HepG2 (cell line): ENCODE measurements around the gene PPP2R5C. TPM values are rescaled to one million over a fixed set of nuclear protein-coding genes. Genes with fewer than 3 reads are reported as not detected.

ENCODE experiments used
- CREB1 ChIP-seq, 2 experiments: fragments of 450-650 bp in 1 of 2; IDR thresholded peaks; 2 replicates each; pipeline ENCODE4 v1.6.1; 2016 to 2017; ENCODE audit warnings: control low read depth in 1 of 2, mild to moderate bottlenecking in 1 of 2, missing compliant biosample characterization in 1 of 2, missing genetic modification characterization in 1 of 2
- ETV5 ChIP-seq: IDR thresholded peaks from 2 replicates; pipeline ENCODE4 v1.6.1; 2018; ENCODE audit warnings: missing biosample characterization, missing genetic modification reagents, inconsistent platforms, borderline replicate concordance
- FOXP4 ChIP-seq: sonication (generic); formaldehyde crosslinking; IDR thresholded peaks from 2 replicates; pipeline ENCODE4 v1.4.0; 2020; ENCODE audit warnings: missing genetic modification reagents
- HNF1B ChIP-seq: sonication (generic); formaldehyde crosslinking; IDR thresholded peaks from 2 replicates; pipeline ENCODE4 v1.5.1; 2020; ENCODE audit warnings: mild to moderate bottlenecking, moderate library complexity, missing genetic modification reagents
- IRF9 ChIP-seq: sonication (generic); formaldehyde crosslinking; IDR thresholded peaks from 2 replicates; pipeline ENCODE4 v1.8.0; 2022; ENCODE audit warnings: missing genetic modification reagents, mild to moderate bottlenecking, borderline replicate concordance
- MLX ChIP-seq: IDR thresholded peaks from 2 replicates; pipeline ENCODE4 v1.6.1; 2016
- MZF1 ChIP-seq: sonication (generic); formaldehyde crosslinking; IDR thresholded peaks from 2 replicates; pipeline ENCODE4 v1.8.1; 2023; ENCODE audit warnings: mild to moderate bottlenecking, missing genetic modification reagents, borderline replicate concordance
- POGZ ChIP-seq: sonication (generic); formaldehyde crosslinking; IDR thresholded peaks from 2 replicates; pipeline ENCODE4 v1.4.0; 2020; ENCODE audit warnings: mild to moderate bottlenecking, missing genetic modification reagents
- TCF12 ChIP-seq, 2 experiments: fragments of 450-650 bp in 1 of 2; sonication (generic) in 1 of 2; formaldehyde crosslinking in 1 of 2; IDR thresholded peaks; 2 replicates each; pipeline versions ENCODE4 v1.6.1 to v1.8.0; 2017 to 2022; ENCODE audit warnings: antibody characterized with exemption in 1 of 2, mild to moderate bottlenecking in 1 of 2, missing genetic modification reagents in 1 of 2, moderate library complexity in 1 of 2
- TEAD3 ChIP-seq: optimal IDR thresholded peaks from 2 replicates; pipeline ENCODE3; 2016; ENCODE audit warnings: borderline replicate concordance
- TEF ChIP-seq: sonication (generic); formaldehyde crosslinking; IDR thresholded peaks from 2 replicates; pipeline ENCODE4 v1.5.0; 2020; ENCODE audit warnings: missing genetic modification reagents
- ZBTB4 ChIP-seq: sonication (generic); formaldehyde crosslinking; IDR thresholded peaks from 2 replicates; pipeline ENCODE4 v1.4.0; 2020; ENCODE audit warnings: missing genetic modification reagents, mild to moderate bottlenecking, borderline replicate concordance
- ZMAT3 ChIP-seq: sonication (generic); formaldehyde crosslinking; conservative IDR thresholded peaks from 2 replicates; pipeline ENCODE4 v1.7.0; 2021; ENCODE audit warnings: missing genetic modification reagents
- ZNF205 ChIP-seq: IDR thresholded peaks from 2 replicates; pipeline ENCODE4 v1.6.1; 2018; ENCODE audit warnings: missing biosample characterization, missing genetic modification reagents
- ZNF33B ChIP-seq: sonication (generic); formaldehyde crosslinking; IDR thresholded peaks from 2 replicates; pipeline ENCODE4 v1.5.1; 2020; ENCODE audit warnings: mild to moderate bottlenecking, missing genetic modification reagents
- ZNF510 ChIP-seq: sonication (generic); formaldehyde crosslinking; IDR thresholded peaks from 2 replicates; pipeline ENCODE4 v1.4.0; 2020; ENCODE audit warnings: low read depth, mild to moderate bottlenecking, missing genetic modification reagents
- ZNF569 ChIP-seq: sonication (generic); formaldehyde crosslinking; IDR thresholded peaks from 2 replicates; pipeline ENCODE4 v1.5.0; 2020; ENCODE audit warnings: mild to moderate bottlenecking, missing genetic modification reagents, moderate library complexity, borderline replicate concordance
- ZNF644 ChIP-seq: IDR thresholded peaks from 2 replicates; pipeline ENCODE4 v1.6.1; 2016; ENCODE audit warnings: low read depth
- polyA plus RNA-seq, 8 experiments: library from polyadenylated mRNA; depleted of rRNA in 3 of 8; stranded (reverse) in 7 of 8; unstranded in 1 of 8; fragments of >200 nt; fragmentation: Illumina TruSeq in 4 of 8; extraction: Trizol in 4 of 8; gene quantifications; 2 replicates each; pipeline versions ENCODE4 v1.2.1 to v1.2.3, GENCODE V29; 2011 to 2016; ENCODE audit warnings: low read depth in 4 of 8, missing spikeins in 1 of 8, mixed read lengths in 1 of 8; ENCODE audit not compliant: insufficient read depth in 1 of 8
- total RNA-seq, 5 experiments: library from RNA; depleted of rRNA; stranded (reverse); fragments of >200 nt; fragmentation: Illumina TruSeq; extraction: Trizol; gene quantifications; 2 replicates each; pipeline ENCODE4 v1.2.3, GENCODE V29; 2016; ENCODE audit warnings: low read depth in 1 of 5

PPP2R5C gene
- total and polyA plus RNA-seq, 2 of the 13 experiments (the other 11 are each of a cell fraction or from before 2014, with no cell fraction given), result 74.3 to 78.5 TPM

- TF ChIP-seq ZNF569 (CRISPR knock-in tag), result no peak
- no peak for TF ChIP-seq ZNF510
- no peak for TF ChIP-seq TCF12 (IDR thresholded peaks at IDR 0.05)
- TF ChIP-seq TCF12 (CRISPR knock-in tag; IDR thresholded peaks at IDR 0.05), result no peak
- peak; percentile 35 for TF ChIP-seq TEAD3 (CRISPR knock-in tag)
- peak; percentile 57; the same call in 1 of the 2 replicates for TF ChIP-seq HNF1B (CRISPR knock-in tag)
- no peak for TF ChIP-seq ZNF644 (CRISPR knock-in tag)
- TF ChIP-seq MLX, result no peak
- TF ChIP-seq MZF1 (CRISPR knock-in tag), result no peak
- TF ChIP-seq ZMAT3 (CRISPR knock-in tag), result 0 out of 2 replicates have a peak, but pooled peaks have one; percentile 32
- TF ChIP-seq ZNF33B (CRISPR knock-in tag), result peak; percentile 76; the same call in 1 of the 2 replicates
- TF ChIP-seq TEF (CRISPR knock-in tag), result no peak
- TF ChIP-seq ZBTB4 (CRISPR knock-in tag), result no peak
- TF ChIP-seq IRF9, result peak; percentile 76; the same call in 1 of the 2 replicates
- TF ChIP-seq POGZ (CRISPR knock-in tag), result peak; percentile 59; the same call in 1 of the 2 replicates
- 0 out of 2 replicates have a peak, but pooled peaks have one; percentile 10 for TF ChIP-seq CREB1 (IDR thresholded peaks at IDR 0.05)
- TF ChIP-seq CREB1 (CRISPR knock-in tag; IDR thresholded peaks at IDR 0.05), result no peak
- TF ChIP-seq ETV5, result 0 out of 2 replicates have a peak, but pooled peaks have one; percentile 21
- peak; percentile 16; the same call in 1 of the 2 replicates for TF ChIP-seq ZNF205 (CRISPR knock-in tag)
- TF ChIP-seq FOXP4, result no peak; the same call in 1 of the 2 replicates
Observed at GRCh38 chr14:101761032-101761880, at the start of gene PPP2R5C (continued).
